Nucleus accumbens (tissue), 56 donors: ENCODE results near the gene ARHGAP22.
"Not testable (repeated sequence)": the region's sequence is repeated elsewhere in the genome, so short reads cannot be mapped to it uniquely, and the experiment has no call there.

Experiments
- DNase-seq, 56 donors: peaks; one replicate each; lab custom pipeline; 2025; lab: John Stamatoyannopoulos, UW

Gene ARHGAP22

DNA sequence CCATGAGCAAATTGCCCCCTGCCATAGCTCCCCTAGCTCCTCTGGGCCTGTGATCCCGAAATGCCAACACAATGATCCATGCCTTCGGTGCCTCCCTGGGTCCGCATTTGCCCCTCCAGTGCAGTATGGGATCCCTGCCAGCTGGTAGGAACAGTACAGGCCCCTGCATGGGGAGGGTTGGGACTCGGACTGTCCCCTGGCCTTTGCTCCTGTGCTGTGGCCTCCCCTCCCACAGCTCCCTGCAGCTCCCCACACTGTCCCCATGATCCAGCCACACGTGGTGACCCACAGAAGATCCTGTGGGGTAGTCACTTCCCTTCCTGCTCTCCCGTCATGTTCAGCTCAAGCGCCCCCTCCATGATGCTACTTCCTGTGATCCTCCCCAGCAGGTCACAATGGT is 158.1 kb downstream of the ARHGAP22 start:
- no peak for DNase-seq

- no peak for DNase-seq
Observed at GRCh38 chr10:48445932-48446331, 158.9 kb downstream of the ARHGAP22 start.

- no peak for DNase-seq
Observed at GRCh38 chr10:48444861-48445841, 159.7 kb downstream of the ARHGAP22 start.

DNA sequence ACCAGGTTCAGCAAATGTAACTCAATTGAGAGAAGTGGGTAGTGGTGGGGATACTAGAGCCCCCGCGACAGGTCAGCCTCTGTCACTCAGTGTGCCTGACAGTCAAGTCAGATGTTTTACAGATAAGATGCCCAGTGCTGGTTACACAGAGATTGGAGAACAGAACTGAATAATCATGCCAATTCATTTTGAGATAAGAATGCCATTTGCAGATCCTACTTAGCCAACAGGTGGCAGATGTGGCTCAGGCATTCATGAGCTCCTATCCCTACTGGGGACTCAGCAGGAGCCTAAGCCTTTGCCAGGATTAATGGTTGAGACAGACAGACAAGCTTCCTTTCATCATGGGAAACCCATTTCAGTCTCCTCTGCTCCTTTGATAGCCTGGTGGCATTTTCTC is 160.6 kb downstream of the ARHGAP22 start:
- peak in 2 of 56 donors; percentile 14 to 23 for DNase-seq

DNA sequence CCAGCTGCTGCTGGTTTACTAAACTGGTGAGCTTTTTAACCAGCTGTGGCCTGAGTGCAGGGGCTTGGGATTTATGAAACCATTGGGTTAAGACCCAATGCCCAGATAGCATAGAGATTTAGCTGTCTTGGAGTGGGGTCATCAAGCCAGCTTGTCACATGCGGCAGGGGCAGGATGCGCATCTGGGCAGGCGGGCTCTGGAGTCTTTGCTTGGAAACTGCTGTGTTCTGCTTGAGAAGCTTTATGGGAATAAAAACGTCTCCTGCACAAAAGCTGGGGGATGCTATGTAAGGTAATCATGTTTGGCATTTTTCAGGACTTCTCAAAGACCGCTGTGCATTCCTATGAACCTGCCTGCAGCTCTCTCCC is 162.1 kb downstream of the ARHGAP22 start:
- no peak for DNase-seq

GRCh38 chr10:48442090-48442808 is 162.6 kb downstream of the ARHGAP22 start:
- no peak for DNase-seq

GRCh38 chr10:48440771-48441170 is 164.1 kb downstream of the ARHGAP22 start:
- no peak for DNase-seq

GRCh38 chr10:48439581-48440041 is 165.3 kb downstream of the ARHGAP22 start:
- no peak for DNase-seq

DNA sequence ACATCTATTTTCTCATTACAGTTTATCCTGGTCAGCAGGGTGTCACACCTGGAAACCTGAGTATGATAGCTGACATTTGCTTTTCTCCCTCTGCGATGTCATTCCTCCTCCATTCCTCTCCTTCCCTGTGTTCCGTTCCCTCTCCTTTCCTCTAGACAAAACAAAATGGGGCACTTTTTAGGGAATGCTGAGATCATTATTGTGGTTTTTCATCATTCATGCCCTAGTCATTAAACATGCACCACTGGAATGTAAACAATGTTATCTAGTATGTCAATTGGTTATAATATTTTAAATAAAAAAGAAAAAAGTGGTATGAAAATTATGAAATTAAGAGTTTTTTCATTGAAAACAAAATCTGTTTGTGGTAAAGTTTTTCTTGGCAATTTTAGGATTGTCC is 165.8 kb downstream of the ARHGAP22 start:
- no peak for DNase-seq

GRCh38 chr10:48437546-48437945 is 167.3 kb downstream of the ARHGAP22 start:
- DNase-seq: no peak

- DNase-seq: no peak
Observed at GRCh38 chr10:48431871-48432270, 173.0 kb downstream of the ARHGAP22 start.

GRCh38 chr10:48430402-48430993 is 174.4 kb downstream of the ARHGAP22 start:
- DNase-seq: no peak

GRCh38 chr10:48429309-48429708 is 175.6 kb downstream of the ARHGAP22 start:
- no peak for DNase-seq

DNA sequence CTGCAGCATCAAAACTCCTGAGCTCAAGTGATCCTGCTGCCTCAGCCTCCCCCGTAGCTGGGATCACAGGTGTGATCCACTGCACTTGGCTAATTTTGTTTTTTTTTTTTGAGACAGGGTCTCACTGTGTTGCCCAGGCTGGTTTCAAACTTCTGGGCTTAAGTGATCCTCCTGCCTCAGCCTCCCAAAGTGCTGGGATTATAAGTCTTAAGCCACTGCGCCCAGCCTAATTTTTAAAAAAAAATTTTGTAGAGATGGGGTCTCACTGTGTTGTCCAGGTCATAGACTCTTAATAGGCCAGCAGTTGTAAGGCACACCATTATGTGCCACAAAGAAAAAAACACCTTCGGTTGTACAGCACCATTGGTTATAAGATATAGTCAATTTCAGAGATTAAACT is 176.0 kb downstream of the ARHGAP22 start:
- no peak for DNase-seq

GRCh38 chr10:48423884-48424283 is 181.0 kb downstream of the ARHGAP22 start:
- DNase-seq: no peak

DNA sequence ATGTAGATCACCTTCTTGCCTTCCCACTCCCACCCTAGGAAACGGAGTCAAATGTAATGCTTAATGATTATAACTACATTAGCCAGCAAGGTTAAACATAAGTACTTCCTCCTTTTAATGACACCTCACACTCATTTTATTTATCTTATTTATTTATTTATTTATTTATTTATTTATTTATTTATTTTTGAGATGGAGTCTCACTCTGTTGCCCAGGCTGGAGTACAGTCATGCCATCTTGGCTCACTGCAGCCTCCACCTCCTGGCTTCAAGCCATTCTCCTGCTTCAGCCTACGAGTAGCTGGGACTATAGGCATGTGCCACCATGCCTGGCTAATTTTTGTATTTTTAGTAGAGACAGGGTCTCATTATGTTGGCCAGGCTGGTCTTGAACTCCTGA is 183.0 kb downstream of the ARHGAP22 start:
- DNase-seq: not testable (repeated sequence)

DNA sequence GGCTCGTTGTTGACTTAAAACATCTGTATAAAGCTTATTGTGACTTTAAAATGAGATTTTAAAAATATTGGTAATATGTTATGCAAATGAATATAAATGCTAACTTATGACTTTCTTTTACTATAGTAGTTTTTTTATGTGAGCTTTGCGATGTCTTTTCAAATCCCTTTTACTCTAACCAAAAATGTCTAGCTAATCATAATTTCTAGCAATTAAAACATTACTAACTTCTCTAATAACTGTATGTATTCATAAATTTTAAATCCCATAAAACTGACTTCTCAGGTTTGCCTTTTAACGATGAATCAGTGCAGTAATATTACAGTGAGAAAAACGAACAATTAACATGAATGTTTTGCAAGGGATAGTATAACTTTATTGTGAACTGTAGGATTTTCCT is 185.2 kb downstream of the ARHGAP22 start:
- no peak for DNase-seq

DNA sequence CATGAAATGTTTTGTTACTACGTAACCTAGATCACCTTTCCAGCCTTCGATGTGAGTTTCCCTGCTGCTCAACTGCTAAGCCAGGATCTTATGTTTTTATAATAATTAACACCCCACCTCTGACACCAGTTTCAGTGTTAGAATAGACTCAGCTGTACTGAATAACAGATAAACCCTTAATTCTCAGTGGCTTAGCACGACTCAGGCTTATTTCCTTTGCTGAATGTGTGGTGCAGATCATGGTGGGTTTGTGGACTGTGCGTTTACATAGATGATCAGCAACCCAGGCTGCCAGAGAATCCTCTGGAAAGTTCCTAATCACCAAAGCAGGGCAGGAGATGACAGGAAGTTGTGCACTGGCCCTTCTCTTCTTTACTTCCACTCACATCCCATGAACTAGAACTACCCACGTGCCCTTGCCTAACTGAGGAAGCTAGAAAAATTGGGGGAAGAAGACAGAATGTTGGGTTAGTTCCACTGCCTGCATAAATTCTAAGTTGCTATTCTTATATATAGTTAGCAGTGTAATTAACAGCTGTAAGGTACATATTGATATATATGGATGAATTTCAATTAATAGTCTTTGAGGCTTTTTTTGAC is 186.6 kb downstream of the ARHGAP22 start:
- DNase-seq: no peak

DNA sequence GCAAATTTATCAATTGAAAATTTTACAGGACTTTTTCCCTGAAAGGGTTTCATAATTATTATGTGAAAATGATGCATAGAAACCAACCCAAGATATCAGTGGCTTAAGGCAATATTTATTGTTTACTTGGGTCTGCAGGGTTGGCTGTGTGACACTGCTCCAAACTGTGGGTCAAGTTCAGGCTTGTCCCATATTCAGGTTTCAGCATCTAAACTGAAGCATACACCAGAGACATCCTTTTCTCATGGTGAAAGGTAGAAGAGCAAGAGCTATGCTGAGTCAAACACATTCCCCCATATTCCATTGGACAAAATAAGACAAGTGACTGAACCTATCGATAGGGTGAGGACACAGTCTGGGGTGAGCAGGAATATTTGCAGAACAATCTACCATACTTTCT is 187.5 kb downstream of the ARHGAP22 start:
- no peak for DNase-seq

GRCh38 chr10:48416584-48417232 is 188.2 kb downstream of the ARHGAP22 start:
- DNase-seq: no peak
